GM19328 (cell line): ENCODE data around the gene CAMTA1.

Source experiments
- ATAC-seq: cut with Tn5 transposase; IDR thresholded peaks from one replicate; pipeline ENCODE4 v1.9.1; 2021; ENCODE audit warnings: mild to moderate bottlenecking, moderate library complexity; ENCODE audit not compliant: unreplicated experiment

The CAMTA1 gene

DNA sequence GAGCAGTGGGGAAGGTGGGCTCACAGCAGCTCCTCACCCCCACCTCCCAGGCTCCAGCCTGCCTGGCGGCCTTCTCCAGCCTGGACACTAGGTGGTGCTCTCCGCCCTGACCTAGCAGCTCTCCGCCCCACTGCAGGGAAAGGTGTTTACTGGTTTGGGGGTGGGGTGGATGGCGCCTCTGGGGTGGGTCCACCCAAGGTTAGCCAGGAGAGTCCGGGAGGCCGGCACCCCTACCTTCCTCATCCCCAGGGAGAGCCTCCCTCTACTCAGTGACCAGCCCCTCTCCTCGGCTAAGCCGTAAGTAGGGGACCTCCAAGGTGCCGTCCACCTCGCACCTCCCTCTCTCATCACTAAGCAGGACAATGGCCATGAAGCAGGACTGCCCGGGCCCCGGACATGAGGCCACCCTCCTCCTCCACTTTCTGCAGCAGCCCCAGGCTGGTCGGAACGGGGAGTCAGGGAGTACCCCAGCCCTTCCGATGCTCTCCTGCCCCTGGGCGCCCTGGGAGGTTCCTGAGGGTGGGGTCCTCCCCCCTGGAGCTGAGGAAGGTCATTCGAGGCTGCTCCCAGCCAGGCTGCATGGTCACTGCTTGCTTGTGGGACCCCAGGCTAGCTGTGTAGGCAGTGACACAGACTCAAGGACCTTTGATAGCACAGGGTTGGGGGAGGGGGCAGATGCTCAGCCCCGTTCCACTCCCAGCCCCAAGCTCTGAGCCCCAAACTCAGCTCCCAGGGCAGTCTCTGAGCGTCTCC is 884.5 kb downstream of the CAMTA1 start:
- ATAC-seq: no peak

DNA sequence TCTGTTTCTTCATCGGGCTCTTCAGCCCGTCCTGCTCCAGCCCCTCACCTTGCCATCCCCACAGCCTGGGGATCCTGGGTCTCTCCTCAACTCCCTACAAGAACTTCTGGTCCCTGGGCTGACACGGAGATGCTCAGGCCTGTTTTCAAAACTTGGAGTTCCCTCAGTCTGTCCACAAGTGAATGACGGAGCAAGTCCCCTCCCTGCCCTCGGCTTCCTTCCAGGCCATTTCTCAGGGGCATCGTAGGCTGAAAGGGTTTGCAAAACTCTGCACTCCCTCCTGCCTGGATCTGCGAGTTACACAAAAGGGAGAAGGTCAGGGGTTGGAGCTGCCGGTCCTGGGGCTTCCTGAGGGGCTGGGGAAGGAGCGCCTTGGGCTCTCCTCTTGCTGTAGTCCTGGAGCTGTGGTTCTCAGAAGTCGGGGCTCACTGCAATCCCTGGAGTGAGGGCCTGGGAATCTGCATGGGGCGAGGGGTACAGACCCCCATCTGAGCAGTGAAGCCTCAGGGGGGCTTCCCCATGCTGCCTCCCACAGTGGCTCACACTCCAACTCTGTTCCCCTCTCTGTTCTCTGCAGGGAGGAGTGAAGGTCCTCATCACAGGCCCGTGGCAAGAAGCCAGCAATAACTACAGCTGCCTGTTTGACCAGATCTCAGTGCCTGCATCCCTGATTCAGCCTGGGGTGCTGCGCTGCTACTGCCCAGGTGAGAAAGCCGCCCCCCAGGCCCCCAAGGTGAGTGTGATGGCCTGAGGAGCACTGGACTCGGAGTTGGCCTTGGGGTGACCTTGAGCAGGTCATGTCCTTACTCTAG is 885.3 kb downstream of the CAMTA1 start:
- no peak for ATAC-seq

DNA sequence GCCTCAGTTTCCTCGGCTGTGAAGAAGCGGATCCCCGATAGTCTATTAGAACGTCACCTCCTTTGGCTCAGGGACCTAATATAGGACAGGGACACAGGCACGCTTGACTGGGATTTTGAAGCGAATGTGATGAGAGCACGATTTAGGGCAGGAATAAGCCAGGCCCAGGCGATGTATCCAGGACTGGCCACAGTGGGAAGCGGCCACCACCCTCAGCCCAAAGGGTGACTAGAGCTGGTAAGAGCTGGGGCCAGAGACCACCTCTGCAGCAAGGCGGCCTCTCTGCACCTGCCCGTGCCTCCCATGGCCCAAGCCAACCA is 885.9 kb downstream of the CAMTA1 start:
- no peak for ATAC-seq

DNA sequence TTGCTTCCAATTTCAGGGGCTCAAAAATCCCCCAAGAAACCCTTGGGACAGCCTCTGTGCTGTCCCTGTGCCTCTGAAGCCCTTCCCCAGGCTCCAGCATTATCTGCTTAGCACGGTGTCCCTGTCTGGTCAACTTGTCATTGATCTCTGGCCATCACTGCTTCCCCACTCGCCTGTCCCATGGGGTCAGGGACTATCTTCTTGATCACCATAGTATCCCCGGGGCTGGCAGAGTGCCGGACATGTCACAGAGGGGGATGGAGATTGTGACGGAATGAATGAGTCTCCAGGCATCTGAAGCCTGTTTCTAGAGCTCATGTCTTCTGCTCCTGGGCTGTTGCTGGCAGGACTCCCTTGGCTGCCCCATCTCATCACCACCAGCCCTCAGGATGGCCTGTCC is 886.4 kb downstream of the CAMTA1 start:
- no peak for ATAC-seq

DNA sequence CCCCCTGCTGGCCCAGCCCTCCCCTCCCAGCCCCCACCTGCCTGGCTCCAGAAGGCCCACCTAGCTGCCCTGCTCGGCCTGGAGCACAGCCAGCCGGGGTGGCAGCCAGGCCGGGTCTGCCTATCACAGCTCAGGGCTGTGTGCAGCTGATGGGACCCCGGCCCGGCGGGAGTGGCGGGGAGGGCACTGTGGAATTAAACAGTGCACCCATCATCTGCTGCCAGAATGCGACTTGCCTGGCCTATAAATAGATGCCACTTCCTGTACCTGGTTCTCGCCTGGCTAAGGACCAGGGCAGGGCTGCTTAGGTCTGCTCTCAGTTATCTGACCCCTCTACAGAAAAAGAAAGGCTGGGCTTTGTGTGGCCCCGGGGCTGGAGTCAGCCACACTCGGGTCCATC is 887.6 kb downstream of the CAMTA1 start:
- ATAC-seq: no peak

DNA sequence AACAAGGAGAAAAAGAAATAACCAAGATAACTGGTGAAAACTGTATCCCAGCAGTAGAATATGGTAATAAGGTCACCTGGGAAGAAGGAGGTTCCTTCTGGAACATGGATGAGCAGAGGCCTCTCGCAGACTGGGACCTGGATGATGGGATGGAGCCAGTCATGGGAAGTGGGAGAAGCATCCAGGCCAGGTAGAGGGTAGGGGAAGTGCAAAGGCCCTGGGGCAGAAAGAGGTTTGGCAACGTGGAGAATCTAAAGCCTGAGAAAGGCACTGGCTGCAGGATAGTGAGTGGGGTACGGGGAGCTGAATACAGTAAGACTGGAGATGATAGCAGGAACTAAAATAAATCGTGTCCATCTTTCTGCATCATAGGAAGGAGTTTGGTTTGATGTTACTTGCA is 889.7 kb downstream of the CAMTA1 start:
- no peak for ATAC-seq

DNA sequence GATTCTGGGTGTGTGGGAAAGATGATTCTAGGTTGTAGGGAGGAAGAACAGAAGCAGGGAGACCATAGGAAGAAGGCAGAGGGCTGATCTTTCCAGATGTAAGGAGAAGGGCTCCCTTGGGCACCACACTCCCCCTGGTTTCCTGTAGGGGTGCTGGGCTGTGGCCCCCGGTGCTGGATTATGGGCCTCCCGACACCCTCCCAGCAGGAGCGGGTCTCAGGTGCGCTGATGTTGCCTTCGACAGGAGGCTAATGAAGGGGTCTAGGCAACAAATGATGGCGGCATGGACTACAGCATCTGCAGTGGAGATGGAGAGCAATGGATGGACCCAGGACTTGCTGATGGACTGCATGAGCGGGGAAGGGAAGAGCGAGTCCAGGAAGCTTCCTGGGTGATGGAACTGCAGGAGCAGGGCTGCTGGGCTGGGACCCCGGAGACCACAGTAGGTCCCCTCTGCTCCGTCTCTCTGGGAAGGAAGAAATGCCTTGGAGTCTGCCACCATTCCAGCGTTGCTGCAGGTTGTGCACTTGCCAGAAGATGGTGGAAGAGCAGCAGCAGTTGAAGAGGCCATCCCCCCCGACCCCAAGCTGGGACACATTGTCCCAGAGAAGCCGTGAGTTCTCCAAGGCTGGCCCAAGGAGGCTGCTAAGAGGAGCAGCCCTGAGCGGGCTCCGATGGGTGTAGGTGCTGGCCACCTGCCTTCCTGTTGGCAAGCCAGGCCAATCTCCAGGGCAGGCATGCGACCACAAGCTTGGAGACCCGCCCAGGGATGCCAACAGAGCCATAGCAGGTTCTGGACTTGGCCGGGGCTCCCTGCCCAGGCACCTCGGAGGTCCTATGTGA is 890.4 kb downstream of the CAMTA1 start:
- ATAC-seq: no peak

DNA sequence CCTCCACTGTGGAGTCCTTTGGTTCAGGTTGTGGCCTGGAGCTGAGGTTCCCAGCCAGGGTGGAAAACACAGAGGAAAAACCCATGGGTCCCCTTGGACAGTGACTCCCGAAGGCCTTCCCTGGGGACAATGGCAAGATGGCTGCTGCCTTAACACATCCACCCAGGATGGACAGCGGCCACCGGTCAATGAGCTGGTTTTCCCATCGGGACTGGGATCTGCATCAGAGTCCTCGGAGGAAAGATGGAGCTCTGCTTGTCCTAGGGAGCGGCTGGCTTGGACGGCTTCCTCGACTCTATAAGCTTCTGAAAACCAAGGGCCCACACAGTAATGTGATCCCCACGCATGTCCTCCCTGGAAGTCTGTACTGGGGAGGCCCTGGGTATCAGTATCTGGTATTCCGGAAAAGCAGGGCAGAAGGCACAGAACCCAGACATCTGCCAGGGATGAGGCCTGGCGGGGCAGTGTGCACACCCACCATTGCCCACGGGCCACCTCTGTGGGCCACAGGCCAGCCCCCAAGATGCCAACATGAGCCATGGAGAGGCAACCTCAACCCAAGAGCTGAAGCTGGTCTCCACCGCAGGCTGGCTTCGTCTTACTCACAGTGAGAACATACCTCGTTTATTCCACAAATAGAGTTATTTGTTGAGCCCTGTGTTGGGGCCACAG is 891.2 kb downstream of the CAMTA1 start:
- no peak for ATAC-seq

DNA sequence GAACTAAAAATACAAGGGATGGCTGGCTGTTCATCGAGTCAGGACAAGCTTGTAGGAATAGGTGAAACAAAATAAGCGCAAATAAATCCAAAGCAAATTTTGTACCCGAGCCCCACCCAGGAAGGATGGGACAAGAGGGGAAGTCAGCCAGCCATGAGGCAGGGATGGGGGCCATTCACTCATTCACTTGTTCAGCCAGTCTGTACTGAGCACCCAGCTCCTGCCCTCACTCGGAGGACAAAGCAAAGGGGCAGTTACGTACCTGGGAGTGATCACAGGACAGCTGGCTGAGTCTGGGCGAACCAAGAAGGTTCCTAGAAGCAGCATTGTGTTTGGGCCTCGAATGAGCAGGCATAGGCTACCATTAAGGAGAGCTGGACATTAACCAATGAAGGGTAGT is 891.9 kb downstream of the CAMTA1 start:
- no peak for ATAC-seq

DNA sequence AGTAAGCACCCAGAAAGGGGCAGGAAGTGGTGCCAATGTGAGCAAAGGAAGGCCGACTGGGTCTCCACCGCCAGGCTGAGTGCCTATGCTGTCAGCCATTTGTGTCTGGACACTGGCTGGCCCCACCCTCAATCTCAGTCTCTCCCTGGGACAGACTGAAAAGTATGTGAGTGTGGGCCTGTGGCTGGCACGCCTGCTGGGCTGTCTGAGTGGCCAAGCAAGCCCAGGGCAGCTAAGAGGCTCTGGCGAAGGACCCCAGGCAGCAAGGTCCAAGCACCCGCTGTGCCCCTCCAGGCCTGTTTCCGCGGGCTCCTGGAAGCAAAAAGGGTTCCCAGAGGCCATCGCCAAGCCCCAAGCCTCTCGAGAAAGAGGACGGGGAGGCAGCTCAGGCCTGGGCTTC is 892.6 kb downstream of the CAMTA1 start:
- no peak for ATAC-seq

DNA sequence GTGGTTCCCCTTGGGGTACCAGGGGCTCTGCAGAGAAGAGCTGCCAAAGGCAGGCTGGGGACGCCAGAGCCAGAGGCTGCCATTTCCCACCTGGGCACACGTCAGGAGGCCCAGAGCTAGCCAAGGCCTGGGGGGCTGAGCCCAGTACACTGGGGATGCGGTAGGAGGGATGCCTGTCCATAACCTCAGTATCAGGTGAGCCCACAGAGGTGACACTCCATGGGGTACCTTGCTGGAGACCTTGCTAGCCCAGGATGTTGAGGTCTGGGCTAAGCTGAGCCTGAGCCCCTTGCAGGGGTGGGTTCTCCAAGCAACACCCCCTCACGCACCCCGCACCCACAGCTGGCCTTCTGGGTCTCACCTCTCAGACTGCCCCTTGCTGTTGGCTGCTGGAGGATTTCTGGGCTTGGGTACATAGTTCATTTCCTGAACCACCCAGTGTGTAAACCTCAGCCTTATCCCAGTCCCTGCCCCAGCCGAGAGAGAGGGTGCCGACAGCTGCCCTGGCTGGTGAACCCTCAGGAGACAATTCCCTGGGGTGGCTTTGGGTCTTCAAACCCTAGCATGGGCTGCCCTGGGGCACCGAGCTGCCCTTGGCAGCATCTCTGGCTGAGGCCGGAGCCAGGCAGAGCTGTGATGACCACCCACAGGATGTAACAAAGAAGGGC is 893.4 kb downstream of the CAMTA1 start:
- no peak for ATAC-seq

DNA sequence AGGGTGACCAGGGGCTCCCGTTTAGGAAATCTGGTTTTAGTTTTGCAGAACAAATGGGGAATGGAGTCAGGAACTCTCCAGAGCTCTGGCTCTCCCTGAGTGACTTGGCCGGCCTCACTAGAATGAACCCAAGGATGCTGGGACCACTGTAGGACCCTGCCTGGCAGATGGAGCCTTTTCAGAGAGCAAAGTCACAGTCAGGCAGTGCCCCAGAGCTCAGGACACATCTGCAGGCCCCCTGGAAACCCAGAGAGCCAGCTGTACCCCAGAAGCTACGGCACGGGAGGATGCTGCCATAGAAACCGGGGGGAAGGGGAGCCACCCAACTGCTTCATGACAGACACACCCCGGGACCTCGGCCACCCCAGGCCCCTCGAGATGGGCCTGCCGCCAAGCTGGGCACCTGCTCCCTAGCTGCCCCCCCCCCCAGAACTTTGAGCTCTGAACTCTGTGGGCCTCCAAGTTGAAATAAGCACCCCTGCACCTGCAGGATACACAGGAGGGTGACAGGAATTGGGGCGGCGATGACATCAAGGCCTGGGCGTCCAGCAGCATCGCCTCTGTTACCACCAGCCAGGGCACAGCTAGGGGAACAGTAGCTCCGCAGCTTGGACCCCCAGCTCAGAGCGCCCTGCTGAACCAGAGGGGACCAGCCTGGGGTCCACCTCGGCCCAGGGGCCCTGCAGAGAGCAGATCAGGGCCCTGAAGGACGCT is 894.1 kb downstream of the CAMTA1 start:
- no peak for ATAC-seq

DNA sequence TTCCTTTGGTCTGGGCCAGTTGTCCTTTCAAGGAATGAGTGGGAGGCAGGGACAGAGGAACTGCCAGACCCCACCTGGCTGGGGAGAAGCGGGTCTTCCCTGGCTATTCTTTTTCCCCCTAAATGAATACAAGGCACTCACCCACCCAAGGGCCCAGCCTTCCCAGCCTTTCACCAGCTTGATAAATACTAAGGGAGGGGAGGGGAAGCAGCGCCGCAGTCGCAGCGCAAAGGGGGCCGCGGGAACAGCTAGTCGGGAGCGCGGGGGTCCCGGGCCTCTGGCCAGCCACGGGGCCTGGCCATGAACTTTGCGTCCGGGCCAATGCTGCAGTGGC is 894.6 kb downstream of the CAMTA1 start:
- ATAC-seq: no peak

DNA sequence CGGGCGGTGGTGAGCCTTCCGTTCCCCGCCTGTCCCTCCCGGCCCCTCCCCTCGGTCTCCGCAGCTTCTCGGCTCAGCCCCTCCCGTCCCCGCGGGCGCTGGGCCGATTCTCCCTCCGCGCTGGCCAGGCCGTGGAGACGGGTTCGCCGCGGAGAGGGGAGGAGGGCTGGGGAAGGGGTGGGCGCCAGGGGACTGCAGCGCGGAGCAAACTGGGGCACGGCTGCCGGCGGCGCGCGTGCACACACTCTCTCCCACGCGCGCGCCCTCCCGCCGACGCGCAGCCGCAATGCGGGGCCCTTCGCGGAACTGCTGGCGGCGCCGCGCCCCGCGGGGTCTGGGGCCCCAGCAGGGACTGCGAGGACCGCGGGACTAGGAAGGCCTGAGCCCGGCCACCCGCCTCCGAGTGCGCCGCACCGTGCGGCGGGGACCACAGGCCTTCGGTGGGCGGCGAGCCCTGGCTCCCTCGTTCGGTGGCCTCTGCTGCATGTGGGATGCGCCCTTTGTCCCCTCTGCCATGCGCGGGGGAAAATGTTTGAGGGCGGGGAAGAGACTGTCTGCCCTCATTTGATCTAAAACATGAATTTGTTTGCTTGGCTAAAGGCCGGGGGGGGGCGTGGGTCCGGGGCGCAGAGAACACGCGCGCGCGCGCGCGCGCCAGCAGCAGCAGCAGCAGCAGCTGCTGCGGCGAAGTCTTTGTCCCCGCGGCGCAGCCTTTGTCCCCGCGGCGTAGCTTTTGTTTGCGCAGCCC is 895.1 kb downstream of the CAMTA1 start:
- ATAC-seq: no peak

DNA sequence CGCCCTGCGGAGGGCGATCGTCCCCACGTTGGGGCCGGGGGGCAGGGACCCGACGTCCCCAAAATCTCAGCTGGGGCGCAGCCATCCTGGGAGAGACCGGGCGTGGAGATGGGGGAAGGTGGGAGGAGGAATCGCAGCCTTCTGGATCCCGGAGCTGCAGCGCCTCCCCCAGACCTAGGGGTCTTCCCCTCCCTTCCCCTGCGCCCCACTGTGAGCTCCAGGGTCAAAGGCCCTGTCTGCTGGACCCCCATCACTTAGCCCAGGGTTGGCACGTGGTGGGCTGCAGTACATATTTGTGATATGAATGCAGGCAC is 895.7 kb downstream of the CAMTA1 start:
- ATAC-seq: no peak

DNA sequence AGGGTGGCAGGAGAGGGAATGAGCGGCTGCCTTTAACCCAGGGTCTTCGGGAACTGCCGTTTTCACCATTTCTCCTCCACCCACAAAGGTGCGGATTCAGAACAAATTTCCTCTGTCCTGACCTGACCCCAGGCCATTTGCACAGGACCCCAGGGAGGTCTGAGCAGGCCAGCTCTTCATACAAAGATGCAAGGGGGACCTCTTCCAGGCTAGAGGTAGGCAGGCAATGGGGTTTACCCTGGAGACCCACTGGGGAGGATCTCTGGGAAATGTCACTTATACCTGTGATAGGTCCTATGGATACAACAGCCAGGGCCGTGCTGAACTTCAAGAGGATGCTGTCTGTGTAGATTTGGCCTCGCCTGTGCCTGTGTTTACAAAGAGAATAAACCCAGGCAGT is 896.1 kb downstream of the CAMTA1 start:
- ATAC-seq: no peak

DNA sequence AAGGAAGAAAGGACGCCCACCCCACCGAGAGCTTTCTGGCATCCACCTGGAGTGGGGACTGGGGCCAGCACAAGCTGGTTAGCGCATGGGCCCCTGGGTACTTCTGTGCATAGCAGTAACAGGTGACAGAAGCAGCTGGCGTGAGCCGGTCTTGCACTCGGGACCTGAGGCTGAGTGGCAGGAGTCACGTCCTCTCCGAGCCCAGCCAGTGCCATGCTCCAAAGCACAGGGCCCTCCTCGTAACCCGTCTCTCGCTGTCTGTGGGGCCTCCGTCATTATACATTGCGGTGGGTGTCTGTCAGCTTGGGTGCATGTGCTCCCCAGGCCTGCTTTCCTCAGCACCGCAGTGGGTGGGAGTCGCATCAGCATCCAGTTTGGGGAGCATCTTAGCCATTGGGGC is 898.3 kb downstream of the CAMTA1 start:
- ATAC-seq: no peak

DNA sequence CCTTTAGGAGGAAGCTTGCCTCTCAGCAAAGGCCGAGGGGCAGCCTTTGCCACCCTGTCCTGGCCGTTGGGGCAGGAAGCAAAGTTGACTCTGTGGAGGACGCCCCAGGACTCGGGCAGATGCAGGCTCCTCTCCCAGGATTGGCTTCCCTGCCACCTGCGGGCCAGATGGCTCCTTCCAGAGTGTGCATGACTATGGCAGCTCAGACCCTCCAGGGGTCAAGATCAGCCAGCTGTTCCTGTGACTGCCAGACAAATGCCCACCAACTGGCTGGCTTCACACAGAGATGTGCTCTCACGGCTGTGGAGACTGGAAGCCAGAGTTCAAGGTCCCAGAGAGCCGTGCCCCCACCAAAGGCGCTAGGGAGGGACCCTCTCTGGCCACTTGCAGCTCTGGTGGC is 898.9 kb downstream of the CAMTA1 start:
- ATAC-seq: no peak

DNA sequence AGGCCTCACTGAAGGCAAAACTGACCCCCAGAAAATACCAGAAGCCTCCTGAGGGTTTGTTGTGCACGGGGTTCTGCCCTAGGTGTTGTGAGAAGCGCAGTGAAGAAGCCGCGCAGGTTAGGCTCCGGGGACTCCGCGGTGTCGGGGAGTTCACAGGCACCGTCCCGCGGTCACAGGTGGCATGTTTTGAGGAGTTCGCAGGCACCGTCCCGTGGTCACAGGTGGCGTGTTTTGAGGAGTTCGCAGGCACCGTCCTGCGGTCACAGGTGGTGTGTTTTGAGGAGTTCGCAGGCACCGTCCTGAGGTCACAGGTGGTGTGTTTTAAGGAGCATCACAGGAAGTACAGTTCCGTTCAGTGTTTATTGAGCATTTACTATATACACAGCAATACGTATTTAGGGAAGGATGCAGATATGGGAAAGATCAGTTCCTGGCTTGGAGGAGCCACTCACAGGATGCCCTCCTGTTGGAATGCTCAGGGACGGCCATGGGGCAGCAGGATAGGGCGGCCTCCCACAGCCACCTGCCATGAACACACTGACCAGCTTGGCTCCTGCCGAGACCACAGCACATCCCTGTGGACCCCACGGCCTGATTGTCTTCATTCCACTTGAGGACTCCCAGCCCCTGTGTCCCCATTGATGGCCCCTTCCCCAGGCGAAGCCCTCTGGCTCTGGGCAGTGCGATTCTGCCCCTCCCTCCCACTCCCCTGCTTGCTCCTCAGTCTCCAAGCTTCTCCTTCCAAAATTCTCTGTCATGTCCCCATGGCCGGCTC is 899.8 kb downstream of the CAMTA1 start:
- ATAC-seq: no peak
